Measurements from ENCODE around the gene HS3ST4. TPM values are rescaled to one million over a fixed set of nuclear protein-coding genes. Genes with fewer than 3 reads are reported as not detected.

Gene HS3ST4
- total RNA-seq, result 1 to 10 TPM; 1.0 to 1.9 TPM

- Histone ChIP-seq H3K36me3 (no peaks in the 10 kb centered on the region), H3K27me3 (replicated peaks; ENCODE audit: insufficient read depth) (no peaks in the 10 kb centered on the region), H3K27ac (no peak within 1 kb of the TSS), H3K9me3 (no peaks in the 10 kb centered on the region), H3K4me3 (peak within 1 kb of the TSS; percentile 32 to 42), H3K4me1 (replicated peaks) (no peaks in the 10 kb centered on the region)
- intact Hi-C loops (cut with DNase I), result no loop called here
- TF ChIP-seq POLR2AphosphoS5 (IDR thresholded peaks at IDR 0.05) (no peak), CTCF (IDR thresholded peaks at IDR 0.05) (no peak), POLR2A (IDR thresholded peaks at IDR 0.05) (no peak)
- 1% methylated on average over 45 of the region's 58 CpGs for WGBS
- DNase-seq (ENCODE audit: low spot score), result no peak
Measured at GRCh38 chr16:25691519-25692091, at the start of gene HS3ST4. TSS of gene HS3ST4 (plus strand) at chr16:25691959.

GRCh38 chr16:25643633-25644032 is 48.1 kb upstream of the HS3ST4 start:
- H3K4me1 ChIP-seq (replicated peaks), result no peaks in the 10 kb centered on the region
- H3K4me3 ChIP-seq, result no peak overlapping the region
- DNase-seq (ENCODE audit: low spot score), result peak; percentile 4
- H3K36me3 ChIP-seq, result no peaks in the 10 kb centered on the region
- TF ChIP-seq POLR2AphosphoS5 (IDR thresholded peaks at IDR 0.05) (no peak), POLR2A (IDR thresholded peaks at IDR 0.05) (no peak), CTCF (IDR thresholded peaks at IDR 0.05) (no peak)
- no peaks in the 10 kb centered on the region for H3K9me3 ChIP-seq
- WGBS, result 51% methylated on average over 4 of the region's 4 CpGs
- no peaks in the 10 kb centered on the region for H3K27me3 ChIP-seq (replicated peaks; ENCODE audit: insufficient read depth)
- no peak overlapping the region for H3K27ac ChIP-seq
- intact Hi-C loops (cut with DNase I), result no loop called here

- H3K36me3 ChIP-seq, result no peaks in the 10 kb centered on the region
- intact Hi-C loops (cut with DNase I), result no loop called here
- H3K9me3 ChIP-seq, result no peaks in the 10 kb centered on the region
- H3K27ac ChIP-seq, result no peak overlapping the region
- no peak for DNase-seq (ENCODE audit: low spot score)
- WGBS, result 98% methylated on average over 2 of the region's 2 CpGs
- TF ChIP-seq POLR2AphosphoS5 (IDR thresholded peaks at IDR 0.05) (no peak), CTCF (IDR thresholded peaks at IDR 0.05) (no peak), POLR2A (IDR thresholded peaks at IDR 0.05) (no peak)
- H3K4me1 ChIP-seq (replicated peaks), result no peaks in the 10 kb centered on the region
- H3K27me3 ChIP-seq (replicated peaks; ENCODE audit: insufficient read depth), result no peaks in the 10 kb centered on the region
- H3K4me3 ChIP-seq, result no peak overlapping the region
Measured at GRCh38 chr16:25656639-25657038, 35.1 kb upstream of the HS3ST4 start.

GRCh38 chr16:25676820-25677219 is 14.9 kb upstream of the HS3ST4 start:
- intact Hi-C loops (cut with DNase I), result no loop called here
- TF ChIP-seq POLR2A (IDR thresholded peaks at IDR 0.05) (no peak), CTCF (IDR thresholded peaks at IDR 0.05) (no peak), POLR2AphosphoS5 (IDR thresholded peaks at IDR 0.05) (no peak)
- DNase-seq (ENCODE audit: low spot score), result no peak
- 55% methylated on average over 2 of the region's 2 CpGs for WGBS
- Histone ChIP-seq H3K27ac (no peak overlapping the region), H3K27me3 (replicated peaks; ENCODE audit: insufficient read depth) (no peaks in the 10 kb centered on the region), H3K36me3 (no peaks in the 10 kb centered on the region), H3K4me1 (replicated peaks) (no peaks in the 10 kb centered on the region), H3K4me3 (no peak overlapping the region), H3K9me3 (no peaks in the 10 kb centered on the region)

- TF ChIP-seq CTCF (IDR thresholded peaks at IDR 0.05) (no peak), POLR2AphosphoS5 (IDR thresholded peaks at IDR 0.05) (no peak), POLR2A (IDR thresholded peaks at IDR 0.05) (no peak)
- DNase-seq (ENCODE audit: low spot score), result no peak
- Histone ChIP-seq H3K4me1 (replicated peaks) (no peaks in the 10 kb centered on the region), H3K36me3 (no peaks in the 10 kb centered on the region), H3K27ac (no peak overlapping the region), H3K4me3 (no peak overlapping the region), H3K27me3 (replicated peaks; ENCODE audit: insufficient read depth) (no peaks in the 10 kb centered on the region), H3K9me3 (no peaks in the 10 kb centered on the region)
- intact Hi-C loops (cut with DNase I), result no loop called here
- 38% methylated on average over 5 of the region's 5 CpGs for WGBS
Measured at GRCh38 chr16:25679511-25679910, 12.2 kb upstream of the HS3ST4 start.
